Lung (tissue), 12 donors: ENCODE measurements around the gene GFOD2. TPM values are rescaled to one million over a fixed set of nuclear protein-coding genes. Genes with fewer than 3 reads are reported as not detected.

ENCODE experiments used
- ATAC-seq: fragments of 200-7000 bp; cut with Tn5 transposase; one replicate; pipeline ENCODE4 v1.9.1; 2020; ENCODE audit warnings: moderate number of reproducible peaks; ENCODE audit not compliant: insufficient read depth, low FRiP score
- DNase-seq, 3 donors: peaks; one replicate each; pipeline ENCODE4 v3.0.0-alpha.2; 2013 to 2017
- H3K27ac ChIP-seq, 2 donors: one replicate each; pipeline ENCODE4 v1.5.1; 2013; ENCODE audit warnings: mild to moderate bottlenecking in 2 of 2, moderate library complexity in 2 of 2, control low read depth in 1 of 2, inconsistent platforms in 1 of 2, low read depth in 1 of 2, low read length in 1 of 2
- H3K27me3 ChIP-seq, 3 donors: one replicate each; pipeline ENCODE4 v1.5.1; 2013; ENCODE audit warnings: low read length in 2 of 3; ENCODE audit not compliant: control insufficient read depth in 3 of 3, insufficient read depth in 3 of 3
- H3K36me3 ChIP-seq, 4 donors: one replicate each; pipeline ENCODE4 v1.5.1; 2013; ENCODE audit warnings: low read length in 4 of 4, mild to moderate bottlenecking in 1 of 4, moderate library complexity in 1 of 4; ENCODE audit not compliant: control insufficient read depth in 4 of 4, insufficient read depth in 4 of 4
- H3K4me1 ChIP-seq, 5 donors: one replicate each; pipeline ENCODE4 v1.5.1; 2013; ENCODE audit warnings: low read length in 5 of 5, mild to moderate bottlenecking in 2 of 5, moderate library complexity in 1 of 5; ENCODE audit not compliant: control insufficient read depth in 5 of 5, insufficient read depth in 5 of 5
- H3K4me3 ChIP-seq: one replicate; pipeline ENCODE4 v1.5.1; 2013; ENCODE audit warnings: mild to moderate bottlenecking, control low read depth, moderate library complexity
- H3K9ac ChIP-seq, 2 donors: one replicate each; pipeline ENCODE4 v1.5.1; 2013; ENCODE audit warnings: low read length in 2 of 2, control low read depth in 1 of 2; ENCODE audit not compliant: insufficient read depth in 1 of 2
- H3K9me3 ChIP-seq, 4 donors: one replicate each; pipeline ENCODE4 v1.5.1; 2013; ENCODE audit warnings: low read length in 3 of 4, mild to moderate bottlenecking in 1 of 4, moderate library complexity in 1 of 4; ENCODE audit not compliant: control insufficient read depth in 4 of 4, insufficient read depth in 3 of 4
- WGBS, 2 donors: extraction: QIAGEN DNeasy Blood & Tissue Kit; methylation state at CpG; one replicate each; pipeline ENCODE4 v1.1.7; 2013; 5-methylcytosine and 5-hydroxymethylcytosine counted together
- polyA plus RNA-seq, 2 donors: library from polyadenylated mRNA; stranded (reverse); fragments of 200-250 nt; gene quantifications; one replicate each; pipeline ENCODE4 v1.2.1, GENCODE V29; 2013
- total RNA-seq, 2 donors: library from RNA; depleted of rRNA in 1 of 2; stranded (reverse); fragments of >200 nt in 1 of 2; gene quantifications; one replicate each; pipeline ENCODE4 v1.2.1, GENCODE V29; 2014 to 2021
- TF ChIP-seq, protein P1 (sequence below): IDR thresholded peaks from 2 replicates; pipeline ENCODE4 v1.5.1; 2012; ENCODE audit warnings: mild to moderate bottlenecking; ENCODE audit errors: control extremely low read depth, extremely low read depth
- donor health status: control.
- donor health status: control.
- donor health status: Bipolar disorder and iron deficiency.
- donor health status: healthy.
- donor health status: DM: yes; HTN: yes; CAD: no.

GFOD2 gene
- total and polyA plus RNA-seq, 4 donors: 10.1 to 26.3 (median 16.1) TPM

- H3K4me1 ChIP-seq: peaks cover 2 to 15% (median 9%) of the 10 kb centered on the region in 5 donors
- H3K4me3 ChIP-seq: no peak overlapping the region
- no peaks in the 10 kb centered on the region for H3K9me3 ChIP-seq
- H3K36me3 ChIP-seq: peaks cover 0 to 12% (median 4%) of the 10 kb centered on the region in 4 donors
- WGBS, 2 donors: 64 to 79% methylated on average over 30 of the region's 30 CpGs
- ATAC-seq (no peak), DNase-seq (no peak)
- peaks cover 0 to 39% (median 36%) of the 10 kb centered on the region in 3 donors for H3K27me3 ChIP-seq
- no peak overlapping the region for H3K9ac ChIP-seq
- no peak overlapping the region for H3K27ac ChIP-seq
- TF ChIP-seq, protein P1, sequence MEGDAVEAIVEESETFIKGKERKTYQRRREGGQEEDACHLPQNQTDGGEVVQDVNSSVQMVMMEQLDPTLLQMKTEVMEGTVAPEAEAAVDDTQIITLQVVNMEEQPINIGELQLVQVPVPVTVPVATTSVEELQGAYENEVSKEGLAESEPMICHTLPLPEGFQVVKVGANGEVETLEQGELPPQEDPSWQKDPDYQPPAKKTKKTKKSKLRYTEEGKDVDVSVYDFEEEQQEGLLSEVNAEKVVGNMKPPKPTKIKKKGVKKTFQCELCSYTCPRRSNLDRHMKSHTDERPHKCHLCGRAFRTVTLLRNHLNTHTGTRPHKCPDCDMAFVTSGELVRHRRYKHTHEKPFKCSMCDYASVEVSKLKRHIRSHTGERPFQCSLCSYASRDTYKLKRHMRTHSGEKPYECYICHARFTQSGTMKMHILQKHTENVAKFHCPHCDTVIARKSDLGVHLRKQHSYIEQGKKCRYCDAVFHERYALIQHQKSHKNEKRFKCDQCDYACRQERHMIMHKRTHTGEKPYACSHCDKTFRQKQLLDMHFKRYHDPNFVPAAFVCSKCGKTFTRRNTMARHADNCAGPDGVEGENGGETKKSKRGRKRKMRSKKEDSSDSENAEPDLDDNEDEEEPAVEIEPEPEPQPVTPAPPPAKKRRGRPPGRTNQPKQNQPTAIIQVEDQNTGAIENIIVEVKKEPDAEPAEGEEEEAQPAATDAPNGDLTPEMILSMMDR: no peak
Measured at GRCh38 chr16:67654403-67654911, 64.7 kb downstream of the GFOD2 start.

DNA sequence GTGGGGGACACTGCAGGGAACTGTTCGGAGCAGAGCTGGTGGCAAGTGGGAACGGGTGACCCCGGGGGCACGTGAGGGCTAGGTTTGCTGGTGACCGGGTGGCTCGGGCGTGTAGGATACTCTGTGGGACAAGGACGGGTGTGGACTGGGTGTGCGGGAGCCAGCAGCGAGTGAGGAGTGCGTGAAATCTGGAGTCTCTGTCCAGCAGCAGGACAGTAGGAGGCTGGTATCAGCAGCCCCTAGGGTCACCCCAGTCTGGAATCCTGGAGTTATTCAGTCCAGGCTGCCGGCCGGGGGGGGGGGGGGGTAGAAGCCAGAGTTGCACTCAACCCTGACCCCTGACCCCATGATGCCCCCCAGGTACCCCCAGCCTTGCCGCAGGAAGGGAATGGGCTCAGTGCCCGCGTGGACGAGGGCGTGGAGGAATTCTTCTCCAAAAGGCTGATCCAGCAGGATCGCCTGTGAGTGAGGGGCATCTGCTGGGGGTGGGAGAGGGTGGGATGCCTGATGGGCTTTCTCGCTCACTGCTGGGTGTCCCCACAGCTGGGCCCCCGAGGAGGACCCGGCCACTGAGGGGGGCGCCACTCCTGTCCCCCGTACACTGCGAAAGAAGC is 65.2 kb downstream of the GFOD2 start:
- WGBS, 2 donors: 44 to 69% methylated on average over 25 of the region's 25 CpGs
- Histone ChIP-seq H3K27me3 (peaks cover 0 to 45% (median 41%) of the 10 kb centered on the region in 3 donors), H3K36me3 (peaks cover 0 to 12% (median 4%) of the 10 kb centered on the region in 4 donors), H3K4me3 (no peak overlapping the region), H3K9me3 (no peaks in the 10 kb centered on the region), H3K27ac (no peak overlapping the region), H3K9ac (no peak overlapping the region), H3K4me1 (peaks cover 0 to 9% (median 6%) of the 10 kb centered on the region in 5 donors)
- DNase-seq (no peak), ATAC-seq (no peak)
- TF ChIP-seq, protein P1: no peak

DNA sequence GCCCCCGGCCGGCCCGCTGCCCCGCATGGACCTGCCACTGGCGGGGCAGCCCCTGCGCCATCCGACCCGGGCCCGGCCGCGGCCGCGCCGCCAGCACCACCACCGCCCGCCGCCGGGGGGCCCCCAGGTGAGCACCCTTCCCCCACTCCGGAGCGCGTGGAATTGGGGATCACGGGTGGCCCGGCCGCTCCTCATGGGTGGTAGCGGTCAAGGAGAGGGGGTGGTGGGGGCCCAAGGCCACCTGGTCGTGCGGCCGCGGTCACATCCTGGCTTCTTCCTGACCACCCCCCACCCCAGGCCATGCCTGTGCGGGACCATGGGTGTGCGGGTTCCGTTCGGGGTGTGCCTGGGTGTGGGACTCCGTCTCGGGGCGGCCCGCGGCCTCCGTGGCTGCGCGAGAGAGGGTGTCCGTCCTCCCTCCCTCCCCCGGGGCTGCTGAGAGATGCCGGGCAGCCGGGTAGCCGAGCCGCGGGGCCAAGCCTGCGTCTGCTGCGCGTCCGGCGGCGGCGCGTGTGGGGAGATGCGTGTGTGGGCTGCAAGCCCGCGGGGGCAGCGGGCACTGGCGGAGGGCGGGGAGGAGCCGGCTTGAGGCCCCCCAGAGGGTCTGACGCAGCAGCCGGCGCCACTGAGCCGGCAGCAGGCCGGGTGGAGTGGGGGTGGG is 65.9 kb downstream of the GFOD2 start:
- Histone ChIP-seq H3K27me3 (peaks cover 0 to 50% (median 43%) of the 10 kb centered on the region in 3 donors), H3K4me3 (no peak overlapping the region), H3K36me3 (peaks cover 0 to 11% (median 3%) of the 10 kb centered on the region in 4 donors), H3K27ac (no peak overlapping the region), H3K4me1 (peaks cover 0 to 8% (median 5%) of the 10 kb centered on the region in 5 donors), H3K9ac (no peak overlapping the region), H3K9me3 (no peaks in the 10 kb centered on the region)
- WGBS, 2 donors: 25 to 60% methylated on average over 53 to 68 of the region's 68 CpGs
- DNase-seq (peak in 2 of 3 donors; percentile 11 to 44), ATAC-seq (no peak)
- TF ChIP-seq, protein P1: no peak
